HCT116 (cell line): ENCODE results near the gene NUMB.

Source experiments
- ATF3 ChIP-seq: IDR thresholded peaks from 2 replicates; pipeline ENCODE4 v1.6.1; 2012
- CBX3 ChIP-seq: IDR thresholded peaks from 2 replicates; pipeline ENCODE4 v1.6.1; 2012; ENCODE audit warnings: low read depth
- CTCF ChIP-seq, 3 experiments: fragments of 200-600 bp in 1 of 3; sonication (generic) in 1 of 3; IDR thresholded peaks in 2 of 3; conservative IDR thresholded peaks in 1 of 3; 2 replicates each; pipeline ENCODE4 v1.5.1; 2012 to 2017; ENCODE audit warnings: low read depth in 2 of 3, low read length in 2 of 3, antibody characterized with exemption in 1 of 3, borderline replicate concordance in 1 of 3, control low read depth in 1 of 3, mild to moderate bottlenecking in 1 of 3, mixed read lengths in 1 of 3, mixed run types in 1 of 3, moderate library complexity in 1 of 3; ENCODE audit not compliant: insufficient read depth in 1 of 3
- EGR1 ChIP-seq: IDR thresholded peaks from 2 replicates; pipeline ENCODE4 v1.6.1; 2012; ENCODE audit warnings: low read depth
- EZH2 ChIP-seq: fragments of 200-600 bp; sonication (generic); IDR thresholded peaks from 2 replicates; pipeline ENCODE4 v1.6.1; 2017; ENCODE audit warnings: antibody characterized with exemption, mixed run types
- EZH2phosphoT487 ChIP-seq: fragments of 200-600 bp; IDR thresholded peaks from 2 replicates; pipeline ENCODE4 v1.6.1; 2018; ENCODE audit warnings: antibody characterized with exemption, borderline replicate concordance
- POLR2A ChIP-seq: IDR thresholded peaks from 2 replicates; pipeline ENCODE4 v1.7.0; 2011; ENCODE audit warnings: borderline replicate concordance; ENCODE audit not compliant: insufficient read depth, insufficient read length; ENCODE audit errors: extremely low read depth
- POLR2AphosphoS5 ChIP-seq: IDR thresholded peaks from 2 replicates; pipeline ENCODE4 v1.6.1; 2011; ENCODE audit warnings: mild to moderate bottlenecking, low read depth, low read length, moderate library complexity
- TCF7L2 ChIP-seq: IDR thresholded peaks from 2 replicates; pipeline ENCODE4 v1.7.0; 2011; ENCODE audit warnings: borderline replicate concordance, inconsistent platforms; ENCODE audit not compliant: insufficient read depth, insufficient read length; ENCODE audit errors: extremely low read depth
- ZNF274 ChIP-seq: fragments of 200-500 bp; sonication (Bioruptor generic); IDR thresholded peaks from 2 replicates; pipeline ENCODE4 v1.6.1; 2014; ENCODE audit warnings: mild to moderate bottlenecking, low read depth, low read length, inconsistent platforms

GRCh38 chr14:73241481-73242165 is 216.7 kb downstream of the NUMB start:
- TF ChIP-seq EZH2phosphoT487, result no peak
- TF ChIP-seq EZH2, result no peak
- no peak for TF ChIP-seq EGR1
- TF ChIP-seq CTCF (IDR thresholded peaks at IDR 0.05 in 2 of 3, conservative IDR thresholded peaks at IDR 0.05 in 1 of 3; ENCODE audit: borderline replicate concordance in 1 of 3, insufficient read depth in 1 of 3, low read depth in 2 of 3, low read length in 2 of 3), result no peak
- TF ChIP-seq TCF7L2, result no peak
- no peak for TF ChIP-seq POLR2AphosphoS5
- no peak for TF ChIP-seq CBX3
- TF ChIP-seq ATF3, result no peak
- TF ChIP-seq ZNF274, result no peak
- no peak for TF ChIP-seq POLR2A
